HL-60 (cell line): ENCODE results near the gene STAC2.

ENCODE experiments used
- CTCF ChIP-seq: IDR thresholded peaks from one replicate; pipeline ENCODE4 v1.5.1; 2011; ENCODE audit warnings: low read length, control low read depth, inconsistent platforms; ENCODE audit not compliant: insufficient read depth
- GABPA ChIP-seq: IDR thresholded peaks from 2 replicates; pipeline ENCODE4 v1.6.1; 2012; ENCODE audit warnings: low read depth
- POLR2AphosphoS5 ChIP-seq: IDR thresholded peaks from 2 replicates; pipeline ENCODE4 v1.6.1; 2012; ENCODE audit warnings: low read depth
- REST ChIP-seq: IDR thresholded peaks from 2 replicates; pipeline ENCODE4 v1.6.1; 2012; ENCODE audit warnings: low read depth; ENCODE audit not compliant: insufficient replicate concordance
- SPI1 ChIP-seq: IDR thresholded peaks from 2 replicates; pipeline ENCODE4 v1.6.1; 2012; ENCODE audit warnings: low read depth, mild to moderate bottlenecking, borderline replicate concordance

- peak; percentile 73 for TF ChIP-seq CTCF
- TF ChIP-seq POLR2AphosphoS5 = no peak
- no peak for TF ChIP-seq REST
- TF ChIP-seq GABPA = no peak
- TF ChIP-seq SPI1 = no peak
These were observed 6.1 kb upstream of the STAC2 start for GRCh38 chr17:39231591-39232551.
